ENCODE measurements around the gene HHIPL1.

Gene HHIPL1

GRCh38 chr14:99715266-99716000, 70.5 kb downstream of the HHIPL1 start:
- Histone ChIP-seq H3K27ac (ENCODE audit: low read depth, low read length) (no peak overlapping the region), H3K4me1 (ENCODE audit: control insufficient read depth, low read length) (no peaks in the 10 kb centered on the region), H4K20me1 (ENCODE audit: control insufficient read depth, insufficient read depth, low read depth, low read length) (no peaks in the 10 kb centered on the region), H3K4me2 (ENCODE audit: low read length) (no peak overlapping the region), H3K27me3 (ENCODE audit: control insufficient read depth, low read length) (peaks cover 5% of the 10 kb centered on the region; the same call in 1 of the 2 replicates), H3K9me2 (replicated peaks; ENCODE audit: control insufficient read depth, low read length) (no peaks in the 10 kb centered on the region), H3F3A (ENCODE audit: control insufficient read depth, insufficient read depth) (no peaks in the 10 kb centered on the region), H3K79me2 (ENCODE audit: control insufficient read depth, low read length) (no peaks in the 10 kb centered on the region), H3K36me3 (ENCODE audit: control insufficient read depth, low read length) (no peaks in the 10 kb centered on the region), H3K4me3 (ENCODE audit: low read length) (no peak overlapping the region), H3K9me3 (ENCODE audit: control insufficient read depth, insufficient read depth, low read length) (no peaks in the 10 kb centered on the region)
- TF ChIP-seq EZH2phosphoT487 (IDR thresholded peaks at IDR 0.05; ENCODE audit: borderline replicate concordance, low read length): no peak
- TF ChIP-seq CTCF (IDR thresholded peaks at IDR 0.05; ENCODE audit: low read depth, low read length, poor library complexity, severe bottlenecking): no peak

GRCh38 chr14:99716091-99716849, 71.3 kb downstream of the HHIPL1 start:
- H3K4me1 ChIP-seq (ENCODE audit: control insufficient read depth, low read length): no peaks in the 10 kb centered on the region
- TF ChIP-seq CTCF (IDR thresholded peaks at IDR 0.05; ENCODE audit: low read depth, low read length, poor library complexity, severe bottlenecking) (no peak), EZH2phosphoT487 (IDR thresholded peaks at IDR 0.05; ENCODE audit: borderline replicate concordance, low read length) (no peak)
- no peaks in the 10 kb centered on the region for H3K36me3 ChIP-seq (ENCODE audit: control insufficient read depth, low read length)
- H3K79me2 ChIP-seq (ENCODE audit: control insufficient read depth, low read length): no peaks in the 10 kb centered on the region
- H3F3A ChIP-seq (ENCODE audit: control insufficient read depth, insufficient read depth): no peaks in the 10 kb centered on the region
- H4K20me1 ChIP-seq (ENCODE audit: control insufficient read depth, insufficient read depth, low read depth, low read length): no peaks in the 10 kb centered on the region
- no peaks in the 10 kb centered on the region for H3K9me3 ChIP-seq (ENCODE audit: control insufficient read depth, insufficient read depth, low read length)
- peaks cover 5% of the 10 kb centered on the region; the same call in 1 of the 2 replicates for H3K27me3 ChIP-seq (ENCODE audit: control insufficient read depth, low read length)
- H3K4me3 ChIP-seq (ENCODE audit: low read length): no peak overlapping the region
- H3K9me2 ChIP-seq (replicated peaks; ENCODE audit: control insufficient read depth, low read length): no peaks in the 10 kb centered on the region
- H3K27ac ChIP-seq (ENCODE audit: low read depth, low read length): no peak overlapping the region
- no peak overlapping the region for H3K4me2 ChIP-seq (ENCODE audit: low read length)

GRCh38 chr14:99716850-99717681, 72.1 kb downstream of the HHIPL1 start:
- no peaks in the 10 kb centered on the region for H4K20me1 ChIP-seq (ENCODE audit: control insufficient read depth, insufficient read depth, low read depth, low read length)
- no peaks in the 10 kb centered on the region for H3K9me2 ChIP-seq (replicated peaks; ENCODE audit: control insufficient read depth, low read length)
- no peaks in the 10 kb centered on the region for H3K79me2 ChIP-seq (ENCODE audit: control insufficient read depth, low read length)
- H3K27ac ChIP-seq (ENCODE audit: low read depth, low read length): no peak overlapping the region
- H3K4me3 ChIP-seq (ENCODE audit: low read length): no peak overlapping the region
- peaks cover 5% of the 10 kb centered on the region; the same call in 1 of the 2 replicates for H3K27me3 ChIP-seq (ENCODE audit: control insufficient read depth, low read length)
- H3K4me1 ChIP-seq (ENCODE audit: control insufficient read depth, low read length): no peaks in the 10 kb centered on the region
- H3K36me3 ChIP-seq (ENCODE audit: control insufficient read depth, low read length): no peaks in the 10 kb centered on the region
- no peaks in the 10 kb centered on the region for H3F3A ChIP-seq (ENCODE audit: control insufficient read depth, insufficient read depth)
- H3K9me3 ChIP-seq (ENCODE audit: control insufficient read depth, insufficient read depth, low read length): no peaks in the 10 kb centered on the region
- TF ChIP-seq CTCF (IDR thresholded peaks at IDR 0.05; ENCODE audit: low read depth, low read length, poor library complexity, severe bottlenecking): no peak
- no peak for TF ChIP-seq EZH2phosphoT487 (IDR thresholded peaks at IDR 0.05; ENCODE audit: borderline replicate concordance, low read length)
- no peak overlapping the region for H3K4me2 ChIP-seq (ENCODE audit: low read length)

Data from DOHH2 (cell line).